ENCODE data around the gene PCYT1A.

PCYT1A gene

GRCh38 chr3:196270499-196270898, 17.0 kb downstream of the PCYT1A start:
- TF ChIP-seq FOXP2 (optimal IDR thresholded peaks at IDR 0.05; ENCODE audit: borderline replicate concordance, extremely low read depth, extremely low read length, insufficient read depth) (no peak), TAF1 (IDR thresholded peaks at IDR 0.05; ENCODE audit: borderline replicate concordance, insufficient read depth, low read length) (no peak), REST (IDR thresholded peaks at IDR 0.05; ENCODE audit: insufficient read depth in 1 of 2, low read depth in 2 of 2, low read length in 2 of 2) (no peak), POLR2AphosphoS5 (IDR thresholded peaks at IDR 0.05; ENCODE audit: low read depth, low read length) (no peak), SIN3A (IDR thresholded peaks at IDR 0.05; ENCODE audit: borderline replicate concordance, insufficient read depth, low read length) (no peak)

GRCh38 chr3:196268284-196269163, 19.0 kb downstream of the PCYT1A start:
- no peak for TF ChIP-seq TAF1 (IDR thresholded peaks at IDR 0.05; ENCODE audit: borderline replicate concordance, insufficient read depth, low read length)

- TF ChIP-seq POLR2AphosphoS5 (IDR thresholded peaks at IDR 0.05; ENCODE audit: low read depth, low read length) (no peak), REST (IDR thresholded peaks at IDR 0.05; ENCODE audit: insufficient read depth in 1 of 2, low read depth in 2 of 2, low read length in 2 of 2) (no peak), TAF1 (IDR thresholded peaks at IDR 0.05; ENCODE audit: borderline replicate concordance, insufficient read depth, low read length) (no peak), SIN3A (IDR thresholded peaks at IDR 0.05; ENCODE audit: borderline replicate concordance, insufficient read depth, low read length) (no peak), FOXP2 (optimal IDR thresholded peaks at IDR 0.05; ENCODE audit: borderline replicate concordance, extremely low read depth, extremely low read length, insufficient read depth) (no peak)
Observed at GRCh38 chr3:196263819-196264218, 23.7 kb downstream of the PCYT1A start.

GRCh38 chr3:196260784-196261183, 26.7 kb downstream of the PCYT1A start:
- TF ChIP-seq SIN3A (IDR thresholded peaks at IDR 0.05; ENCODE audit: borderline replicate concordance, insufficient read depth, low read length) = no peak

GRCh38 chr3:196255776-196256175, 31.8 kb downstream of the PCYT1A start:
- no peak for TF ChIP-seq FOXP2 (optimal IDR thresholded peaks at IDR 0.05; ENCODE audit: borderline replicate concordance, extremely low read depth, extremely low read length, insufficient read depth)
- no peak for TF ChIP-seq POLR2AphosphoS5 (IDR thresholded peaks at IDR 0.05; ENCODE audit: low read depth, low read length)
- TF ChIP-seq REST (IDR thresholded peaks at IDR 0.05; ENCODE audit: insufficient read depth in 1 of 2, low read depth in 2 of 2, low read length in 2 of 2) = no peak
- no peak for TF ChIP-seq TAF1 (IDR thresholded peaks at IDR 0.05; ENCODE audit: borderline replicate concordance, insufficient read depth, low read length)
- TF ChIP-seq SIN3A (IDR thresholded peaks at IDR 0.05; ENCODE audit: borderline replicate concordance, insufficient read depth, low read length) = no peak

GRCh38 chr3:196254376-196255283, 32.9 kb downstream of the PCYT1A start:
- no peak for TF ChIP-seq REST (IDR thresholded peaks at IDR 0.05; ENCODE audit: insufficient read depth in 1 of 2, low read depth in 2 of 2, low read length in 2 of 2)
- no peak for TF ChIP-seq SIN3A (IDR thresholded peaks at IDR 0.05; ENCODE audit: borderline replicate concordance, insufficient read depth, low read length)
- TF ChIP-seq TAF1 (IDR thresholded peaks at IDR 0.05; ENCODE audit: borderline replicate concordance, insufficient read depth, low read length) = no peak
- TF ChIP-seq POLR2AphosphoS5 (IDR thresholded peaks at IDR 0.05; ENCODE audit: low read depth, low read length) = no peak
